IPS-NIHi11 (cell line): ENCODE measurements around the gene TTI1.
"Not testable (repeated sequence)": the region's sequence is repeated elsewhere in the genome, so short reads cannot be mapped to it uniquely, and the experiment has no call there.

Experiments
- DNase-seq: peaks from one replicate; pipeline ENCODE4 v3.0.0; 2012; ENCODE audit warnings: mixed read lengths, low spot score

The TTI1 gene

GRCh38 chr20:38009416-38009815 lies 23.8 kb downstream of the TTI1 start:
- DNase-seq = not testable (repeated sequence)

- no peak for DNase-seq
These were observed 24.9 kb downstream of the TTI1 start for GRCh38 chr20:38008233-38008944.

- DNase-seq = no peak
These were observed 25.7 kb downstream of the TTI1 start for GRCh38 chr20:38007526-38007925.

GRCh38 chr20:38005903-38006302 lies 27.4 kb downstream of the TTI1 start:
- DNase-seq = no peak

- no peak for DNase-seq
These were observed 28.8 kb downstream of the TTI1 start for GRCh38 chr20:38004416-38004815.

GRCh38 chr20:38002422-38002821 lies 30.8 kb downstream of the TTI1 start:
- no peak for DNase-seq

- DNase-seq = no peak
These were observed 31.3 kb downstream of the TTI1 start for GRCh38 chr20:38001981-38002380.

GRCh38 chr20:38001173-38001875 lies 31.9 kb downstream of the TTI1 start:
- no peak for DNase-seq

- no peak for DNase-seq
These were observed 33.0 kb downstream of the TTI1 start for GRCh38 chr20:38000293-38000692.

- no peak for DNase-seq
These were observed 33.6 kb downstream of the TTI1 start for GRCh38 chr20:37999526-38000263.

GRCh38 chr20:37997516-37997915 lies 35.7 kb downstream of the TTI1 start:
- no peak for DNase-seq

- DNase-seq = no peak
These were observed 37.2 kb downstream of the TTI1 start for GRCh38 chr20:37995856-37996605.

- no peak for DNase-seq
These were observed 38.7 kb downstream of the TTI1 start for GRCh38 chr20:37994512-37994911.

GRCh38 chr20:37992802-37993409 lies 40.4 kb downstream of the TTI1 start:
- peak; percentile 71 for DNase-seq

- DNase-seq = no peak
These were observed 41.3 kb downstream of the TTI1 start for GRCh38 chr20:37991908-37992307.

- no peak for DNase-seq
These were observed 41.9 kb downstream of the TTI1 start for GRCh38 chr20:37991157-37991866.

GRCh38 chr20:37990571-37991151 lies 42.6 kb downstream of the TTI1 start:
- DNase-seq = no peak

GRCh38 chr20:37989601-37990295 lies 43.5 kb downstream of the TTI1 start:
- DNase-seq = no peak

GRCh38 chr20:37988306-37988954 lies 44.8 kb downstream of the TTI1 start:
- DNase-seq = no peak
